Stomach (tissue), 4 donors: Measurements from ENCODE around the gene SHISAL1.

Experiments
- EP300 ChIP-seq: sonication (generic); formaldehyde crosslinking; IDR thresholded peaks from one replicate; pipeline ENCODE4 v1.6.1; 2017; ENCODE audit warnings: antibody characterized with exemption
- TF ChIP-seq, protein P1 (sequence below), 7 experiments: fragments of 450-650 bp in 4 of 7; fragments of 200-600 bp in 3 of 7; sonication (generic) in 3 of 7; IDR thresholded peaks; one replicate each; pipeline ENCODE4 v1.5.1; 2016 to 2019; ENCODE audit warnings: antibody characterized with exemption in 7 of 7, control low read depth in 2 of 7, mild to moderate bottlenecking in 1 of 7

DNA sequence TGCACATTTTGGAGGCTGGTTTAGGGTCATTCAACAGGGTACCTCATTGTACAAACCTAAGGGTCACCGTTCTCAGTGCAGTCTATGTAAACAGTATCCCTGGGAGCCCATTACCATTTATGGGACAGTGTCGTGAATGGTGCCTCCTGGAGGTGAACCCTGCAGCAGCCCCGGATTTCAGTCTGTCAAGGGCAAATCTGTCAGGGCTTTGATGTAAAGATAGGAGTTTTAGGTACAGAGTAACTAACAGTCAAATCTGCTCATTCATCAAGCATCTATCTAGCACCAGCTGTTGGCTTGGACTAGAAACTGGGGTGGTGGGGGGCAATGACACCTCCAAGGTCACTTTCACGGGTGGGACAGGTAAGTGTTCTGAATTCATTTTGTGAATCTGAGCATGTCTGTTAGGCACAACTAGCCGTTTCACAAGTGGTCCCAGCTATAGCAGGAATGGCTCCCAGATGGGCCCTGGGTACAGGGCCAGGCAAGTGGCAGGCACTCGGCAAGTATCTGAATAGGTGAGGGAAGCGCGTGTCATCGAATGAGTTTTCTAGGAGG, 68.4 kb downstream of the SHISAL1 start:
- TF ChIP-seq, protein P1, sequence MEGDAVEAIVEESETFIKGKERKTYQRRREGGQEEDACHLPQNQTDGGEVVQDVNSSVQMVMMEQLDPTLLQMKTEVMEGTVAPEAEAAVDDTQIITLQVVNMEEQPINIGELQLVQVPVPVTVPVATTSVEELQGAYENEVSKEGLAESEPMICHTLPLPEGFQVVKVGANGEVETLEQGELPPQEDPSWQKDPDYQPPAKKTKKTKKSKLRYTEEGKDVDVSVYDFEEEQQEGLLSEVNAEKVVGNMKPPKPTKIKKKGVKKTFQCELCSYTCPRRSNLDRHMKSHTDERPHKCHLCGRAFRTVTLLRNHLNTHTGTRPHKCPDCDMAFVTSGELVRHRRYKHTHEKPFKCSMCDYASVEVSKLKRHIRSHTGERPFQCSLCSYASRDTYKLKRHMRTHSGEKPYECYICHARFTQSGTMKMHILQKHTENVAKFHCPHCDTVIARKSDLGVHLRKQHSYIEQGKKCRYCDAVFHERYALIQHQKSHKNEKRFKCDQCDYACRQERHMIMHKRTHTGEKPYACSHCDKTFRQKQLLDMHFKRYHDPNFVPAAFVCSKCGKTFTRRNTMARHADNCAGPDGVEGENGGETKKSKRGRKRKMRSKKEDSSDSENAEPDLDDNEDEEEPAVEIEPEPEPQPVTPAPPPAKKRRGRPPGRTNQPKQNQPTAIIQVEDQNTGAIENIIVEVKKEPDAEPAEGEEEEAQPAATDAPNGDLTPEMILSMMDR (IDR thresholded peaks at IDR 0.05): no peak
- TF ChIP-seq EP300: no peak
